Upper lobe of left lung (tissue), 4 donors: ENCODE measurements around the gene DMD.

Experiments used
- POLR2A ChIP-seq, 4 donors: fragments of 450-650 bp; IDR thresholded peaks; one replicate each; pipeline ENCODE4 v1.5.1; 2016 to 2017; ENCODE audit warnings: antibody characterized with exemption in 4 of 4, mild to moderate bottlenecking in 2 of 4
- TF ChIP-seq, protein P1 (sequence below), 6 experiments: fragments of 450-650 bp in 4 of 6; fragments of 200-600 bp in 2 of 6; sonication (generic) in 2 of 6; IDR thresholded peaks; one replicate each; pipeline ENCODE4 v1.5.1; 2016 to 2019; ENCODE audit warnings: antibody characterized with exemption in 6 of 6

- TF ChIP-seq POLR2A (IDR thresholded peaks at IDR 0.05), result no peak
- TF ChIP-seq, protein P1, sequence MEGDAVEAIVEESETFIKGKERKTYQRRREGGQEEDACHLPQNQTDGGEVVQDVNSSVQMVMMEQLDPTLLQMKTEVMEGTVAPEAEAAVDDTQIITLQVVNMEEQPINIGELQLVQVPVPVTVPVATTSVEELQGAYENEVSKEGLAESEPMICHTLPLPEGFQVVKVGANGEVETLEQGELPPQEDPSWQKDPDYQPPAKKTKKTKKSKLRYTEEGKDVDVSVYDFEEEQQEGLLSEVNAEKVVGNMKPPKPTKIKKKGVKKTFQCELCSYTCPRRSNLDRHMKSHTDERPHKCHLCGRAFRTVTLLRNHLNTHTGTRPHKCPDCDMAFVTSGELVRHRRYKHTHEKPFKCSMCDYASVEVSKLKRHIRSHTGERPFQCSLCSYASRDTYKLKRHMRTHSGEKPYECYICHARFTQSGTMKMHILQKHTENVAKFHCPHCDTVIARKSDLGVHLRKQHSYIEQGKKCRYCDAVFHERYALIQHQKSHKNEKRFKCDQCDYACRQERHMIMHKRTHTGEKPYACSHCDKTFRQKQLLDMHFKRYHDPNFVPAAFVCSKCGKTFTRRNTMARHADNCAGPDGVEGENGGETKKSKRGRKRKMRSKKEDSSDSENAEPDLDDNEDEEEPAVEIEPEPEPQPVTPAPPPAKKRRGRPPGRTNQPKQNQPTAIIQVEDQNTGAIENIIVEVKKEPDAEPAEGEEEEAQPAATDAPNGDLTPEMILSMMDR (IDR thresholded peaks at IDR 0.05), result no peak
These were observed 1687.3 kb downstream of the DMD start for GRCh38 chrX:31523884-31524536.
